ENCODE data around the gene LBP.
"Not testable (repeated sequence)": the region's sequence is repeated elsewhere in the genome, so short reads cannot be mapped to it uniquely, and the experiment has no call there.

LBP gene

DNA sequence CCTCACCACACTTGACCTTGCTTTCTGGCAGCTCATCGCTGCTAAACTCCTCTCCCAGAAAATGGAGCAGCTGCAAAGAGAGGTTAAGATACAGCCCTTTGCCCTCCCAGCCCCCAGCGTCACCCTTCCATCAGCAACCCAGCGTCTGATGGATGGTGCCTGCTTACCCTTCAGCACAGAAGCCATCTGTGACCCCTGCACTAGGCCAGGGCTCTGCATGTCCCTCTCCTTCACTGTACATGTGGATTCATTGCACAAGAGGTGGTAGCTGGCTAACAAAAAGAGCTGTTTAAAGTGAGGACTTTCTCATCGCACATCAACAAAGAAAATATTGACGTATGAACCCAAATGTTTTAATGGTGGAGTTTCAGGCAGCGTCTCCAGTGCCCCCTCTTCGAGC is 12.3 kb downstream of the LBP start:
- no peak overlapping the region for H3K27ac ChIP-seq (ENCODE audit: low read depth in 2 of 2, low read length in 2 of 2)
- no peak overlapping the region for H3K9ac ChIP-seq (ENCODE audit: low read depth in 1 of 2, low read length in 2 of 2)
- H3K27me3 ChIP-seq (ENCODE audit: control insufficient read depth in 2 of 2, insufficient read depth in 2 of 2, low read length in 2 of 2) = peaks cover 0 to 3% of the 10 kb centered on the region in 2 donors
- H3K9me3 ChIP-seq (ENCODE audit: control insufficient read depth in 2 of 2, low read length in 2 of 2) = no peaks in the 10 kb centered on the region
- H3K4me1 ChIP-seq (ENCODE audit: control insufficient read depth in 2 of 2, insufficient read depth in 2 of 2, low read length in 2 of 2) = no peaks in the 10 kb centered on the region
- H3K36me3 ChIP-seq (ENCODE audit: control insufficient read depth in 2 of 2, insufficient read depth in 2 of 2, low read length in 2 of 2) = no peaks in the 10 kb centered on the region
- no peak overlapping the region for H3K4me3 ChIP-seq (ENCODE audit: low read length in 2 of 2)

GRCh38 chr20:38363004-38363747 is 16.9 kb downstream of the LBP start:
- Histone ChIP-seq H3K27ac (ENCODE audit: low read depth in 2 of 2, low read length in 2 of 2) (no peak overlapping the region), H3K36me3 (ENCODE audit: control insufficient read depth in 2 of 2, insufficient read depth in 2 of 2, low read length in 2 of 2) (no peaks in the 10 kb centered on the region), H3K4me1 (ENCODE audit: control insufficient read depth in 2 of 2, insufficient read depth in 2 of 2, low read length in 2 of 2) (no peaks in the 10 kb centered on the region)

GRCh38 chr20:38369389-38369788 is 23.1 kb downstream of the LBP start:
- no peak overlapping the region for H3K27ac ChIP-seq (ENCODE audit: low read depth in 2 of 2, low read length in 2 of 2)
- H3K4me3 ChIP-seq (ENCODE audit: low read length in 2 of 2) = no peak overlapping the region
- no peaks in the 10 kb centered on the region for H3K36me3 ChIP-seq (ENCODE audit: control insufficient read depth in 2 of 2, insufficient read depth in 2 of 2, low read length in 2 of 2)
- no peak overlapping the region for H3K9ac ChIP-seq (ENCODE audit: low read depth in 1 of 2, low read length in 2 of 2)
- H3K27me3 ChIP-seq (ENCODE audit: control insufficient read depth in 2 of 2, insufficient read depth in 2 of 2, low read length in 2 of 2) = peaks cover 0 to 2% of the 10 kb centered on the region in 2 donors
- H3K4me1 ChIP-seq (ENCODE audit: control insufficient read depth in 2 of 2, insufficient read depth in 2 of 2, low read length in 2 of 2) = peaks cover 0 to 3% of the 10 kb centered on the region in 2 donors
- no peaks in the 10 kb centered on the region for H3K9me3 ChIP-seq (ENCODE audit: control insufficient read depth in 2 of 2, low read length in 2 of 2)

More at GRCh38 chr20:38363004-38363747, 16.9 kb downstream of the LBP start:
- H3K9me3 ChIP-seq (ENCODE audit: control insufficient read depth in 2 of 2, low read length in 2 of 2) = no peaks in the 10 kb centered on the region
- no peak overlapping the region for H3K9ac ChIP-seq (ENCODE audit: low read depth in 1 of 2, low read length in 2 of 2)
- H3K27me3 ChIP-seq (ENCODE audit: control insufficient read depth in 2 of 2, insufficient read depth in 2 of 2, low read length in 2 of 2) = no peaks in the 10 kb centered on the region
- H3K4me3 ChIP-seq (ENCODE audit: low read length in 2 of 2) = no peak overlapping the region

DNA sequence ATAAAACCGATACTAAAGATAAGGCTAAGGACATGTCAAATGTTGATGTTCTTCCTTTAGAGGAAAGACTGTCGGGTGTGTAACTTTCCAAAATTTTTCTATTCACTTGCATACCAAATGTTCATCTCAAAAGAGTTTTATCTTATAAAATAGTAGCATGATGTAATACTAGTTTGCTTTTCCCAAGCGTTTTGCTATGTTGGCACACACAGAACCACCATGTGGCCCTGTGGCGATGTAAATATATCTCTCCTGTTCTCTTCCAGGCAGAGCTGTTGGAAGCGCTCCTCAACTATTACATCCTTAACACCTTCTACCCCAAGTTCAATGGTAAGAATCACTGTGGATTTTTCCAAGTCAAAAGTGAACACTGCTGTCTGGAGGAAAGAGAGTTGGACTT is 26.5 kb downstream of the LBP start:
- Histone ChIP-seq H3K27me3 (ENCODE audit: control insufficient read depth in 2 of 2, insufficient read depth in 2 of 2, low read length in 2 of 2) (peaks cover 0 to 2% of the 10 kb centered on the region in 2 donors), H3K27ac (ENCODE audit: low read depth in 2 of 2, low read length in 2 of 2) (no peak overlapping the region), H3K36me3 (ENCODE audit: control insufficient read depth in 2 of 2, insufficient read depth in 2 of 2, low read length in 2 of 2) (no peaks in the 10 kb centered on the region), H3K4me3 (ENCODE audit: low read length in 2 of 2) (no peak overlapping the region), H3K9me3 (ENCODE audit: control insufficient read depth in 2 of 2, low read length in 2 of 2) (no peaks in the 10 kb centered on the region), H3K9ac (ENCODE audit: low read depth in 1 of 2, low read length in 2 of 2) (no peak overlapping the region), H3K4me1 (ENCODE audit: control insufficient read depth in 2 of 2, insufficient read depth in 2 of 2, low read length in 2 of 2) (peaks cover 0 to 3% of the 10 kb centered on the region in 2 donors)

DNA sequence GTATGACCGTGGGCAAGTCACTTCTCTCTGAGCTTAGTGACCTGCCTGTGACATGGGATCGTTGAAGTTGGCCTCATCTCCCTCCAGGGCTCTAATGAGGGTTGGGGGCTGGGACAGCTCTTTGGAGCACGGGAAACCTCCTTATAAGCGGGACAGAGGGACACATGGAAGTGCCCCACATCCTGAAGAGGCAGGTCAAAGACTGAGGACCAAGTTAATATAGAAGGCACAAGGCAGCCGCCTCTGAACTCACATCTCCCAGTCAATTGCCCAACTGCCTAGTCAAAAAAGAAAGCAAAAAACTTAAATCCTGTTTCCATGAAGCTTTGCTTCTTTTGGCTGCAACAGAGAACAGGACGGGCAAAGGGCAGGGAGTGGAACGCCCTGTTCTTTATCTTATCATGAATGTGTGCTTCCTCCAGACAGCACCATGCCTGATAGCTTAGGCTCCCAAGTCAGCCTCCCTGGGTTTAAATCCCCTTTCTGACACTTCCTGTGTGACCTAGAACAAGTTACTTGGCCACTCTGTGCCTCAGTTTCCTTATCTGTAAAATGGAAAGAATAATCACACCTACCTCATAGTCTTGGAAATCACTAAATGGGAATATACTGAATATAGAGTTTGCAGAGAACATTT is 27.1 kb downstream of the LBP start:
- peaks cover 0 to 3% of the 10 kb centered on the region in 2 donors for H3K4me1 ChIP-seq (ENCODE audit: control insufficient read depth in 2 of 2, insufficient read depth in 2 of 2, low read length in 2 of 2)
- H3K27me3 ChIP-seq (ENCODE audit: control insufficient read depth in 2 of 2, insufficient read depth in 2 of 2, low read length in 2 of 2) = peaks cover 0 to 2% of the 10 kb centered on the region in 2 donors
- H3K36me3 ChIP-seq (ENCODE audit: control insufficient read depth in 2 of 2, insufficient read depth in 2 of 2, low read length in 2 of 2) = no peaks in the 10 kb centered on the region
- H3K27ac ChIP-seq (ENCODE audit: low read depth in 2 of 2, low read length in 2 of 2) = no peak overlapping the region
- H3K9me3 ChIP-seq (ENCODE audit: control insufficient read depth in 2 of 2, low read length in 2 of 2) = no peaks in the 10 kb centered on the region
- no peak overlapping the region for H3K4me3 ChIP-seq (ENCODE audit: low read length in 2 of 2)
- H3K9ac ChIP-seq (ENCODE audit: low read depth in 1 of 2, low read length in 2 of 2) = no peak overlapping the region

GRCh38 chr20:38373898-38374297 is 27.6 kb downstream of the LBP start:
- Histone ChIP-seq H3K9me3 (ENCODE audit: control insufficient read depth in 2 of 2, low read length in 2 of 2) (no peaks in the 10 kb centered on the region), H3K4me1 (ENCODE audit: control insufficient read depth in 2 of 2, insufficient read depth in 2 of 2, low read length in 2 of 2) (peaks cover 0 to 3% of the 10 kb centered on the region in 2 donors), H3K36me3 (ENCODE audit: control insufficient read depth in 2 of 2, insufficient read depth in 2 of 2, low read length in 2 of 2) (no peaks in the 10 kb centered on the region), H3K9ac (ENCODE audit: low read depth in 1 of 2, low read length in 2 of 2) (no peak overlapping the region), H3K4me3 (ENCODE audit: low read length in 2 of 2) (no peak overlapping the region), H3K27me3 (ENCODE audit: control insufficient read depth in 2 of 2, insufficient read depth in 2 of 2, low read length in 2 of 2) (peaks cover 0 to 2% of the 10 kb centered on the region in 2 donors), H3K27ac (ENCODE audit: low read depth in 2 of 2, low read length in 2 of 2) (no peak overlapping the region)

DNA sequence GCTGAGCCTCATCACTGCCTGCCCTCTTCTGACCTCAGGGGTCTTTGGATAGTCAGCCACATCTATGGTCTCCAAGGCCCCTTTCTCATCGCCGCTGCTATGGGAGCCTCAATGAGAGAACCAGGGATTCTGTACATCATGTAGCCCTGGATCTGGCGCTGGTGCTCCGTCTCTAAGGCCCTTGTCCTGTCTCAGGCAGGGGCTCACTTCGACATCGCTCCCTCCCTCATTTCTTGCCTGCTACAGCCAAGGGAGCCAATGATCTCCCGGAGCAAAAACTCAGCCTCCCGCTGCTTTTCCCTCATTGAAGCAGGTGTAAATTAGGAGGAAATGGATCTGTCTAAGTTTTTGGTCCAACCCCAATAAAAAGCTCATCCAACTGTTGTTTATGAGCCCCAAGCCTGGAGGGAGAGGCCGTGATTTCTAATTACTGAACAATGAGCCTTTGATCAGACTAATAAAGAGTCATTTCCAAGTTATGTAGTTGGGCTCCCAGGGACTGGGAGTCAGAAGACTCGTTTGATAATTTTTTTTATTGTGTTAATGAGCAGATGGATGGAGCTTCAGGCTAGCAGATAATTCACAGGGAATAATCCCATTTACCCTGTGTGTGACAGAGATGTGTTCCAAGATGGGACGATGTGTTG is 30.9 kb downstream of the LBP start:
- H3K9ac ChIP-seq (ENCODE audit: low read depth in 1 of 2, low read length in 2 of 2) = no peak overlapping the region
- no peaks in the 10 kb centered on the region for H3K27me3 ChIP-seq (ENCODE audit: control insufficient read depth in 2 of 2, insufficient read depth in 2 of 2, low read length in 2 of 2)
- H3K27ac ChIP-seq (ENCODE audit: low read depth in 2 of 2, low read length in 2 of 2) = no peak overlapping the region
- H3K9me3 ChIP-seq (ENCODE audit: control insufficient read depth in 2 of 2, low read length in 2 of 2) = no peaks in the 10 kb centered on the region
- H3K36me3 ChIP-seq (ENCODE audit: control insufficient read depth in 2 of 2, insufficient read depth in 2 of 2, low read length in 2 of 2) = no peaks in the 10 kb centered on the region
- peaks cover 0 to 3% of the 10 kb centered on the region in 2 donors for H3K4me1 ChIP-seq (ENCODE audit: control insufficient read depth in 2 of 2, insufficient read depth in 2 of 2, low read length in 2 of 2)
- no peak overlapping the region for H3K4me3 ChIP-seq (ENCODE audit: low read length in 2 of 2)

DNA sequence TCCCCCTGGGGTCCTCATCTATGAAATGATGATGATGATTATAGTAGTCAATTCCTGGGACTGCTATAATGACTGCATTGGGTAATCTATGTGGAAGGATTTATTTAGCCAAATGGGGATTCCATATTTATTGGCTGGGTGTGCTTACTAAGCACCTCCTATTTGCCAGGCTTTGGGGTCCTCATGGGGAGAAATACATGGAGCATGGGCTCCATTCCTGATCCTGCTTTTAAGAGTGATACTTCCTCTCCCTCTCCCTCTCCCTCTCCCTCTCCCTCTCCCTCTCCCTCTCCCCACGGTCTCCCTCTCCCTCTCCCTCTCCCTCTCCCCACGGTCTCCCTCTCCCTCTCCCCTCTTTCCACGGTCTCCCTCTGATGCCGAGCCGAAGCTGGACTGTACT is 31.6 kb downstream of the LBP start:
- H3K36me3 ChIP-seq (ENCODE audit: control insufficient read depth in 2 of 2, insufficient read depth in 2 of 2, low read length in 2 of 2) = not testable (repeated sequence)

DNA sequence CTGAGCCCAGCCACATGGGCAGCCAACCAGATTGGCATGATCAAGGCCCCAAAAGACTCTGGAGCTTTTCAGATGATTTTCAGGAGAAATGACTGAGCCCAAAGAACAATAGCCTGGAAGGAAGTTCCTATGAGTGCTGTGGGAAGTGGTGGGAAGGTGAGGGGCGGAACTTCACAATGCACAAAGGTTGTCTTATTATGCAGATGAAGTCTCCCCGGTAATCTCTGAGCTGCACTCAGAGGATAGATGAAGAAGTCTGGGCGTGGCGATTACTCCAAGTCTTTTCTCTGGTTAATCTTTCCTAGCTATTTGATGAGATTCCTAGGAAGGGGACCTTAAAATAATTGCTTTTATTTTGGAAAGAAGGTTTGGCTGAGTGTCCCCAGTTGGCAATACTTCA is 36.9 kb downstream of the LBP start:
- Histone ChIP-seq H3K4me3 (ENCODE audit: low read length in 2 of 2) (no peak overlapping the region), H3K27me3 (ENCODE audit: control insufficient read depth in 2 of 2, insufficient read depth in 2 of 2, low read length in 2 of 2) (no peaks in the 10 kb centered on the region), H3K36me3 (ENCODE audit: control insufficient read depth in 2 of 2, insufficient read depth in 2 of 2, low read length in 2 of 2) (no peaks in the 10 kb centered on the region), H3K9me3 (ENCODE audit: control insufficient read depth in 2 of 2, low read length in 2 of 2) (no peaks in the 10 kb centered on the region), H3K4me1 (ENCODE audit: control insufficient read depth in 2 of 2, insufficient read depth in 2 of 2, low read length in 2 of 2) (no peaks in the 10 kb centered on the region), H3K9ac (ENCODE audit: low read depth in 1 of 2, low read length in 2 of 2) (no peak overlapping the region), H3K27ac (ENCODE audit: low read depth in 2 of 2, low read length in 2 of 2) (no peak overlapping the region)

More for the DNA sequence above, 31.6 kb downstream of the LBP start:
- not testable (repeated sequence) for H3K9me3 ChIP-seq (ENCODE audit: control insufficient read depth in 2 of 2, low read length in 2 of 2); H3K9ac ChIP-seq (ENCODE audit: low read depth in 1 of 2, low read length in 2 of 2); H3K27ac ChIP-seq (ENCODE audit: low read depth in 2 of 2, low read length in 2 of 2); H3K4me3 ChIP-seq (ENCODE audit: low read length in 2 of 2); H3K27me3 ChIP-seq (ENCODE audit: control insufficient read depth in 2 of 2, insufficient read depth in 2 of 2, low read length in 2 of 2); H3K4me1 ChIP-seq (ENCODE audit: control insufficient read depth in 2 of 2, insufficient read depth in 2 of 2, low read length in 2 of 2)

- H3K27me3 ChIP-seq (ENCODE audit: control insufficient read depth in 2 of 2, insufficient read depth in 2 of 2, low read length in 2 of 2) = peaks cover 0 to 2% of the 10 kb centered on the region in 2 donors
- H3K36me3 ChIP-seq (ENCODE audit: control insufficient read depth in 2 of 2, insufficient read depth in 2 of 2, low read length in 2 of 2) = no peaks in the 10 kb centered on the region
- no peak overlapping the region for H3K27ac ChIP-seq (ENCODE audit: low read depth in 2 of 2, low read length in 2 of 2)
- no peaks in the 10 kb centered on the region for H3K4me1 ChIP-seq (ENCODE audit: control insufficient read depth in 2 of 2, insufficient read depth in 2 of 2, low read length in 2 of 2)
- H3K9ac ChIP-seq (ENCODE audit: low read depth in 1 of 2, low read length in 2 of 2) = no peak overlapping the region
- no peak overlapping the region for H3K4me3 ChIP-seq (ENCODE audit: low read length in 2 of 2)
- no peaks in the 10 kb centered on the region for H3K9me3 ChIP-seq (ENCODE audit: control insufficient read depth in 2 of 2, low read length in 2 of 2)
Measured at GRCh38 chr20:38386004-38386403, 39.7 kb downstream of the LBP start.

Measured in mucosa of rectum (tissue), 2 donors.